Heart left ventricle (tissue), 16 donors: ENCODE measurements around the gene THAP3. TPM values are rescaled to one million over a fixed set of nuclear protein-coding genes. Genes with fewer than 3 reads are reported as not detected.

Experiments used
- ATAC-seq, 4 donors: fragments of 200-7000 bp; cut with Tn5 transposase; one replicate each; pipeline ENCODE4 v1.9.1; 2020 to 2022; ENCODE audit warnings: moderate library complexity in 4 of 4, mild to moderate bottlenecking in 3 of 4, moderate number of reproducible peaks in 1 of 4
- DNase-seq, 5 donors: peaks; one replicate each; pipeline ENCODE4 v3.0.0-alpha.2; 2020
- H3K27ac ChIP-seq, 12 donors: fragments of 200-600 bp; sonication (generic) in 4 of 12; one replicate each; pipeline versions ENCODE4 v1.5.0 to v1.8.0; 2016 to 2022; ENCODE audit warnings: mild to moderate bottlenecking in 2 of 12
- H3K27me3 ChIP-seq, 9 donors: fragments of 200-600 bp; sonication (generic) in 2 of 9; one replicate each; pipeline versions ENCODE4 v1.5.1 to v1.8.0; 2016 to 2022; ENCODE audit warnings: mild to moderate bottlenecking in 3 of 9
- H3K36me3 ChIP-seq, 9 donors: fragments of 200-600 bp; sonication (generic) in 2 of 9; one replicate each; pipeline versions ENCODE4 v1.5.0 to v1.8.0; 2018 to 2022; ENCODE audit warnings: mild to moderate bottlenecking in 2 of 9
- H3K4me1 ChIP-seq, 12 donors: fragments of 200-600 bp; sonication (generic) in 4 of 12; one replicate each; pipeline versions ENCODE4 v1.5.0 to v1.8.0; 2016 to 2022; ENCODE audit warnings: mild to moderate bottlenecking in 3 of 12
- H3K4me3 ChIP-seq, 12 donors: fragments of 200-600 bp; sonication (generic) in 4 of 12; one replicate each; pipeline versions ENCODE4 v1.5.0 to v1.8.0; 2017 to 2022; ENCODE audit warnings: mild to moderate bottlenecking in 9 of 12, moderate library complexity in 4 of 12
- H3K9me3 ChIP-seq, 12 donors: fragments of 200-600 bp; sonication (generic) in 4 of 12; one replicate each; pipeline versions ENCODE4 v1.5.0 to v1.8.0; 2016 to 2022; ENCODE audit warnings: mild to moderate bottlenecking in 1 of 12
- POLR2A ChIP-seq, 2 donors: fragments of 450-650 bp; IDR thresholded peaks; one replicate each; pipeline ENCODE4 v1.6.1; 2017; ENCODE audit warnings: antibody characterized with exemption in 2 of 2, mild to moderate bottlenecking in 2 of 2, moderate library complexity in 2 of 2
- WGBS, 4 donors: extraction: QIAGEN DNeasy Blood & Tissue Kit in 2 of 4; methylation state at CpG; one replicate each; pipeline versions ENCODE4 v1.1.5 to v1.1.7; 2013 to 2018; 5-methylcytosine and 5-hydroxymethylcytosine counted together
- intact Hi-C, 10 donors: fragments of 100-400 bp; cut with DNase I; formaldehyde crosslinking; loops; one replicate each; pipeline versions ENCODE4 v1.11.1 to v1.14.2; 2022
- long read RNA-seq, 3 donors: library from polyadenylated mRNA; unstranded; transcript quantifications; one replicate each; pipeline ENCODE4 v2.0.0, GENCODE V29; 2020 to 2021
- polyA plus RNA-seq, 2 donors: library from polyadenylated mRNA; stranded (reverse); fragments of 200-250 nt; gene quantifications; one replicate each; pipeline ENCODE4 v1.2.3, GENCODE V29; 2013
- total RNA-seq, 9 donors: library from RNA; depleted of rRNA in 2 of 9; stranded (reverse); fragments of >200 nt in 2 of 9; fragmentation: NEBNext Ultra II Directional in 3 of 9; extraction: Animal tissue kit (Norgen Biotek cat#: 25700) in 3 of 9; gene quantifications; one replicate each; pipeline versions ENCODE4 v1.1.0 to v1.2.4, GENCODE V29; 2016 to 2023
- TF ChIP-seq, protein P1 (sequence below), 12 donors: fragments of 200-600 bp; sonication (generic) in 4 of 12; IDR thresholded peaks; one replicate each; pipeline versions ENCODE4 v1.5.0 to v1.8.0; 2018 to 2022; ENCODE audit warnings: antibody characterized with exemption in 12 of 12, mild to moderate bottlenecking in 5 of 12
- donor health status: ischemic (EF 13 %, LVEDD 7.1; RV severe dilation, severe dysfunction).
- donor health status: healthy with polysubstance abuse.
- donor health status: DM: no; HTN: yes; CAD: no.
- donor health status: DM: no; HTN: no; CAD: no.
- donor health status: ischemic (EF 25% LVEDD 6.9; RV normal size, moderate dysfunction).
- donor health status: ischemic (EF 25% LVEDD 5.7; RV mildly dilated, moderate dysfunction).
- donor health status: healthy.
- donor health status: DM: yes; HTN: yes; CAD: no.
- donor health status: ischemic (EF 35%, LVEDD 5.7; RV mildly dilated, moderate dysfunction).
- donor health status: nonischemic (EF 11% LVEDD 7.7; RV severe dilation, severe dysfunction).
- donor health status: DM: yes; HTN: yes; CAD: no.
- donor health status: PGD.
- donor health status: ischemic (EF 29% LVEDD 5.4; RV normal size, mild dysfunction).
- donor health status: nonischemic (EF 23%, LVEDD 6.1; RV moderate dilation, normal function).

The THAP3 gene, protein sequence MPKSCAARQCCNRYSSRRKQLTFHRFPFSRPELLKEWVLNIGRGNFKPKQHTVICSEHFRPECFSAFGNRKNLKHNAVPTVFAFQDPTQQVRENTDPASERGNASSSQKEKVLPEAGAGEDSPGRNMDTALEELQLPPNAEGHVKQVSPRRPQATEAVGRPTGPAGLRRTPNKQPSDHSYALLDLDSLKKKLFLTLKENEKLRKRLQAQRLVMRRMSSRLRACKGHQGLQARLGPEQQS
- total RNA-seq, result 10 to 100 TPM in 7 of 9 donors, 1 to 10 TPM in 2; 7.5 to 20.7 (median 12.1) TPM
- polyA plus RNA-seq, result 10 to 100 TPM; 21.7 to 22.1 TPM
- long read RNA-seq, donor 1, partial matches to known transcripts, result 9 of 14 reads
- long read RNA-seq, donor 1, other reads (novel, unspliced or antisense), result 3 of 14 reads
- long read RNA-seq, donor 2, transcript THAP3-208 (6 exons, 840 nt), result major isoform, 5 of 41 reads
- long read RNA-seq, donor 2, partial matches to known transcripts, result 29 of 41 reads
- long read RNA-seq, donor 2, other reads (novel, unspliced or antisense), result 4 of 41 reads
- long read RNA-seq, donor 3, partial matches to known transcripts, result 11 of 14 reads
- long read RNA-seq, donor 3, other reads (novel, unspliced or antisense), result 3 of 14 reads

DNA sequence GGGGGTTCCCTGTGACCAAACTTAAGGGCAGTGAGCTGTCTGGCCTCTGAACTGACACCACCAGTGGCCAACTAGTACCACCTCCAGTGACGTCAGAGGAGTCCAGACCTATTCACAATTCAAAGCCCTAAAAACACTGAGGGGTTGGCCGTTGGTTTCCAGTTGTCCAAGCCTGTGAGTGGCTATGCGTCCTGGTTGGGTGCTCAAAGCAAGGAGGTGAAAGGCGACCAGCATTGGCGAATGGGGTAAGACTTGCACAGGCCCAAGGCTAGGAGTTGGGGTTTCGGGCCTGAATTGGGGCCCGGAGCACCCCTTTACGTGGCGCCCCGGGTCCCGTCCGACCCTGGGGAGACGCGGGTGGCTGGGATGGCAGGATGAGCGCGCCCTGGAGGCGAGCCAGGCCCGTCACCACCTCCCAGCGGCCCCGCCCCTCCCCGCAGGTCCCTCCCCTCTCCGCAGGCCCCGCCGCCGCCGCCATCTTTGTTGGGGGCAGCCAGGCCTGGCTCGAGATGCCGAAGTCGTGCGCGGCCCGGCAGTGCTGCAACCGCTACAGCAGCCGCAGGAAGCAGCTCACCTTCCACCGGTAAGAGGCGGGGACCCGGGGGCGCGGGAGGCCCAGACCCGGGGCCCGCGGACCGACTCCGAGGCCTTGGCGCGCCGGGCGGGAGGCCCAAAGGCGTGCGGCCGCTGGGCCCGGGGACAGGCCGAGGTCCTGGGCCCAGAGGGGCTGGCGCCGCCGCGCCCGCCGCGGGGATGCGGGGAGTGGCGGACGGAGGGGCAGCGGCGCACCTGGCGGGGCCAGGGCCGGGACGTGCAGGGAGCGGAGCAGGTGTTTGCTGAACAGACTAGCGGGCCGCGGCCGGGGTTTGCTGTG, at the start of gene THAP3:
Gene THAP3, plus strand, starts transcription at position 159 of the 874 bp plus-strand sequence. Its CDS starts 351 bp downstream, at position 510.
- Histone ChIP-seq H3K4me3 (peak within 1 kb of the TSS; percentile 60 to 98 (median 82)), H3K4me1 (peaks cover 3 to 28% (median 18%) of the 10 kb centered on the region in 12 donors), H3K27me3 (no peaks in the 10 kb centered on the region), H3K9me3 (no peaks in the 10 kb centered on the region), H3K36me3 (peaks cover 3 to 68% (median 54%) of the 10 kb centered on the region in 9 donors), H3K27ac (peak within 1 kb of the TSS; percentile 69 to 90 (median 84))
- TF ChIP-seq, protein P1, sequence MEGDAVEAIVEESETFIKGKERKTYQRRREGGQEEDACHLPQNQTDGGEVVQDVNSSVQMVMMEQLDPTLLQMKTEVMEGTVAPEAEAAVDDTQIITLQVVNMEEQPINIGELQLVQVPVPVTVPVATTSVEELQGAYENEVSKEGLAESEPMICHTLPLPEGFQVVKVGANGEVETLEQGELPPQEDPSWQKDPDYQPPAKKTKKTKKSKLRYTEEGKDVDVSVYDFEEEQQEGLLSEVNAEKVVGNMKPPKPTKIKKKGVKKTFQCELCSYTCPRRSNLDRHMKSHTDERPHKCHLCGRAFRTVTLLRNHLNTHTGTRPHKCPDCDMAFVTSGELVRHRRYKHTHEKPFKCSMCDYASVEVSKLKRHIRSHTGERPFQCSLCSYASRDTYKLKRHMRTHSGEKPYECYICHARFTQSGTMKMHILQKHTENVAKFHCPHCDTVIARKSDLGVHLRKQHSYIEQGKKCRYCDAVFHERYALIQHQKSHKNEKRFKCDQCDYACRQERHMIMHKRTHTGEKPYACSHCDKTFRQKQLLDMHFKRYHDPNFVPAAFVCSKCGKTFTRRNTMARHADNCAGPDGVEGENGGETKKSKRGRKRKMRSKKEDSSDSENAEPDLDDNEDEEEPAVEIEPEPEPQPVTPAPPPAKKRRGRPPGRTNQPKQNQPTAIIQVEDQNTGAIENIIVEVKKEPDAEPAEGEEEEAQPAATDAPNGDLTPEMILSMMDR (IDR thresholded peaks at IDR 0.05), result peak in 4 of 12 donors; percentile 13 to 37 (median 16)
- peak in 1 of 2 donors; percentile 40 for TF ChIP-seq POLR2A (IDR thresholded peaks at IDR 0.05)
- 1 to 3% (median 2%) methylated on average over 15 to 73 of the region's 73 CpGs for WGBS, 4 donors
- intact Hi-C loops, result loop anchor here in 4 of 10 donors (2.0 to 10.0 kb wide), 5 partner anchors 22 to 130 kb away; partner anchors contain the start of genes KLHL21 (in 1 of the 4), PLEKHG5 (in 1 of the 4), TAS1R1 (in 1 of the 4) and ZBTB48 (in 1 of the 4)
- ATAC-seq, result peak; percentile 70 to 95 (median 95)
- peak; percentile 90 to 95 (median 92) for DNase-seq

DNA sequence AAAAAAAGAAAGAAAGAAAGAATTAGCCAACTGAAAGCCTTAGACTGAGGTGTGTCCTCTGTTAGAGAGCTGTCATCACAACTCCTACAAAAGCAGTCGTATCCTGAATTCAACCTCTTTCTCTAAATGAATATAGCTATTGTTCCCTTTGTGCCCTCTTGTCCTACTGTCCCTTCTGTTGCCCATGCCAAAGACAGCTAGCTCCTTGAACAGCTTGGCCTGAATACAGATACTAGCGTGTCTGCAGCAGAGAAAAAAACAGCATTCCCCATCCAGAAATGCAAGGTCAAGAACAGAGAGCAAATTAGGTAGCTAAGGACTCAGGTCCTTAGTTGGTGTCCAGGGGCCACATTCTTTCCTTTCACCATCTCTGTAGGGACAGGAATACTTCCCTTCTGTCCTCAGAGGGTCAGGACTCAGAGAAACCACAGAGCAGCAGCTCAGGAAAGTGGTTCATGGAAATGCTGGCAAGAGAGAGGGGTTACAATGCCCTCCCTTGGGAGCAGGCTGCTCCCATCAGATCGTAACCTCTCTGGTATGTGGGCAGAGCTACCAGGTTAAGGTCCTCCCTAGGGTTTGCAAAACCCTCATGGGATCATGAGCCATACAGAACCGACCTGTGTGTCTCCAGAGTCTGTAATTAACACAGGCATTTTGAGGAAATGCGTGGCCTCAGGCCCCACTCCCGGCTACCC, 46.7 kb upstream of the THAP3 start:
- intact Hi-C loops, result loop anchor here in 1 of 10 donors (2.0 kb wide), 2 partner anchors 23 to 47 kb away; partner anchors contain the start of genes NOL9, TAS1R1 and THAP3
- no peaks in the 10 kb centered on the region for H3K9me3 ChIP-seq
- DNase-seq (no peak), ATAC-seq (no peak)
- TF ChIP-seq POLR2A (IDR thresholded peaks at IDR 0.05), result no peak
- TF ChIP-seq, protein P1 (IDR thresholded peaks at IDR 0.05), result no peak
- H3K4me3 ChIP-seq, result no peak overlapping the region
- H3K36me3 ChIP-seq, result peaks cover 0 to 5% (median 0%) of the 10 kb centered on the region in 9 donors
- no peaks in the 10 kb centered on the region for H3K27me3 ChIP-seq
- H3K27ac ChIP-seq, result peak overlapping the region in 6 of 12 donors; percentile 25 to 92 (median 55)
- 69 to 79% (median 73%) methylated on average over 6 of the region's 6 CpGs for WGBS, 4 donors
- H3K4me1 ChIP-seq, result peaks cover 6 to 44% (median 29%) of the 10 kb centered on the region in 12 donors

DNA sequence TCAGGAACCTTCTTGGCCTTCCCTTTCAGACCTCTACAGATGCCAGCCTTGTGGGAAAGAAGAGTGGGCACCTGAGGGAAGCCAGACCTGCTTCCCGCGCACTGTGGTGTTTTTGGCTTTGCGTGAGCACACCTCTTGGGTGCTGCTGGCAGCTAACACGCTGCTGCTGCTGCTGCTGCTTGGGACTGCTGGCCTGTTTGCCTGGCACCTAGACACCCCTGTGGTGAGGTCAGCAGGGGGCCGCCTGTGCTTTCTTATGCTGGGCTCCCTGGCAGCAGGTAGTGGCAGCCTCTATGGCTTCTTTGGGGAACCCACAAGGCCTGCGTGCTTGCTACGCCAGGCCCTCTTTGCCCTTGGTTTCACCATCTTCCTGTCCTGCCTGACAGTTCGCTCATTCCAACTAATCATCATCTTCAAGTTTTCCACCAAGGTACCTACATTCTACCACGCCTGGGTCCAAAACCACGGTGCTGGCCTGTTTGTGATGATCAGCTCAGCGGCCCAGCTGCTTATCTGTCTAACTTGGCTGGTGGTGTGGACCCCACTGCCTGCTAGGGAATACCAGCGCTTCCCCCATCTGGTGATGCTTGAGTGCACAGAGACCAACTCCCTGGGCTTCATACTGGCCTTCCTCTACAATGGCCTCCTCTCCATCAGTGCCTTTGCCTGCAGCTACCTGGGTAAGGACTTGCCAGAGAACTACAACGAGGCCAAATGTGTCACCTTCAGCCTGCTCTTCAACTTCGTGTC, 45.9 kb upstream of the THAP3 start:
- no peak for ATAC-seq
- DNase-seq, result no peak
- no peaks in the 10 kb centered on the region for H3K27me3 ChIP-seq
- peaks cover 6 to 45% (median 29%) of the 10 kb centered on the region in 12 donors for H3K4me1 ChIP-seq
- H3K9me3 ChIP-seq, result no peaks in the 10 kb centered on the region
- peak overlapping the region in 11 of 12 donors; percentile 79 to 97 (median 92) for H3K27ac ChIP-seq
- intact Hi-C loops, result loop anchor here in 1 of 10 donors (2.0 kb wide), 2 partner anchors 24 to 46 kb away; partner anchors contain the start of genes NOL9, TAS1R1 and THAP3
- WGBS, 4 donors, result 83 to 92% (median 89%) methylated on average over 14 of the region's 14 CpGs
- peak overlapping the region in 9 of 12 donors; percentile 66 to 97 (median 89) for H3K4me3 ChIP-seq
- TF ChIP-seq POLR2A (IDR thresholded peaks at IDR 0.05), result no peak
- TF ChIP-seq, protein P1 (IDR thresholded peaks at IDR 0.05), result no peak
- peaks cover 0 to 5% (median 0%) of the 10 kb centered on the region in 9 donors for H3K36me3 ChIP-seq
